Stimulated activated CD4-positive, alpha-beta T cell treated with anti-CD3 and anti-CD28 coated beads, Interleukin-4, amount 100 ng/mL, for 1 hour (primary cell): Measurements from ENCODE around the gene LRRC17.
"Not testable (repeated sequence)": the region's sequence is repeated elsewhere in the genome, so short reads cannot be mapped to it uniquely, and the experiment has no call there.

Experiments
- DNase-seq: peaks from one replicate; pipeline ENCODE4 v3.0.0-alpha.2; 2020

The LRRC17 gene

GRCh38 chr7:102943423-102944169, 30.8 kb downstream of the LRRC17 start:
- DNase-seq, result no peak

- no peak for DNase-seq
Measured at GRCh38 chr7:102944241-102944640, 31.4 kb downstream of the LRRC17 start.

- no peak for DNase-seq
Measured at GRCh38 chr7:102951839-102952238, 39.0 kb downstream of the LRRC17 start.

- no peak for DNase-seq
Measured at GRCh38 chr7:102953406-102953805, 40.6 kb downstream of the LRRC17 start.

GRCh38 chr7:102954359-102954758, 41.6 kb downstream of the LRRC17 start:
- not testable (repeated sequence) for DNase-seq

GRCh38 chr7:102958004-102958403, 45.2 kb downstream of the LRRC17 start:
- not testable (repeated sequence) for DNase-seq

GRCh38 chr7:102961993-102962392, 49.2 kb downstream of the LRRC17 start:
- not testable (repeated sequence) for DNase-seq

GRCh38 chr7:102966465-102966864, 53.7 kb downstream of the LRRC17 start:
- no peak for DNase-seq

GRCh38 chr7:102967798-102968197, 55.0 kb downstream of the LRRC17 start:
- DNase-seq, result no peak

GRCh38 chr7:102973096-102973802, 60.4 kb downstream of the LRRC17 start:
- DNase-seq, result no peak

GRCh38 chr7:102974366-102975236, 61.8 kb downstream of the LRRC17 start:
- DNase-seq, result no peak

- no peak for DNase-seq
Measured at GRCh38 chr7:102975854-102976253, 63.1 kb downstream of the LRRC17 start.

GRCh38 chr7:102976493-102976892, 63.7 kb downstream of the LRRC17 start:
- DNase-seq, result no peak

- DNase-seq, result not testable (repeated sequence)
Measured at GRCh38 chr7:102977586-102977985, 64.8 kb downstream of the LRRC17 start.

- no peak for DNase-seq
Measured at GRCh38 chr7:102978284-102978683, 65.5 kb downstream of the LRRC17 start.

GRCh38 chr7:102979670-102980069, 66.9 kb downstream of the LRRC17 start:
- no peak for DNase-seq

GRCh38 chr7:102981451-102981850, 68.7 kb downstream of the LRRC17 start:
- no peak for DNase-seq

GRCh38 chr7:102982235-102982634, 69.4 kb downstream of the LRRC17 start:
- DNase-seq, result no peak

GRCh38 chr7:102983602-102984001, 70.8 kb downstream of the LRRC17 start:
- DNase-seq, result no peak

GRCh38 chr7:102985176-102985783, 72.5 kb downstream of the LRRC17 start:
- no peak for DNase-seq

- no peak for DNase-seq
Measured at GRCh38 chr7:102988088-102988487, 75.3 kb downstream of the LRRC17 start.

- no peak for DNase-seq
Measured at GRCh38 chr7:102988631-102989560, 76.1 kb downstream of the LRRC17 start.
